Measurements from ENCODE around the gene LRBA. TPM values are rescaled to one million over a fixed set of nuclear protein-coding genes. Genes with fewer than 3 reads are reported as not detected.
"Not testable (repeated sequence)": the region's sequence is repeated elsewhere in the genome, so short reads cannot be mapped to it uniquely, and the experiment has no call there.

Gene LRBA
- total RNA-seq, 1 experiment from 2014 or later: 11.2 TPM

- DNase-seq (ENCODE audit: low read depth): peak; percentile 81
Measured at GRCh38 chr4:151015459-151016347, 619 bp upstream of the LRBA start.

DNA sequence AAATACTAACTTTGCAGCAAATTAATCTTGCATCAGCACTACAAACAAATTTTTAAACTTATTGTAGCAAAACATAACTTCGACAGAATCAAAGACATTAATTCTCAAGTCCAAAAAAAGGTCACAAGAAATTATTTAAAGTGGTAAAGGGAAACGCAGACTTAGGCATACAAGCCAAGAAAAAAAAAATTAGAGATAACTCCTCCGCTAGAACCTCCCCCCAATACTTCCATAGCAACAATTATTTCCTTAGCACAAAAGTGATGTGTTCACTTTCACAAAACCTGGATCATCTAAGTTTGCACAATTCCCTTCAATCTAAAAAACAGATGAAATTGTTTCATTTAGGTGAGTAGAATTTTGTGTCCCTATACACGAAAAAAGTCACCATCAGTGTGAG is 1.1 kb downstream of the LRBA start:
- DNase-seq (ENCODE audit: low read depth): no peak

DNA sequence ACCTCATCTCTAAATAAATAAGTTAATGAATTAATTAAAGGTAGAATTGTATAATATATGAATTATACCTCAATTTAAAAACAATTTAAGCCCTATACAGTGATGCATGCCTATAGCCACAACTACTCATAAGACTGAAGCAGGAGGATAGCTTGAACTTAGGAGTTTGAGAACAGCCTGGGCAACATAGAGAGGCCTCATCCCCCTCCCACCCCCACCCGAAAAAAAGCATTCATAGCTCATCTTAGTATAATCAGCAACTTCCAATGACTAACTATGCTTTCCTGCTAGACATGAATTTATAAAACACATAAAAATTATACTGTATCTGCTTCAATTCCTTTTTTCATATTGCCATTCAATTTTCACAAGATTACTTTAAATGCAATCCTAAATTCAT is 1.6 kb downstream of the LRBA start:
- DNase-seq (ENCODE audit: low read depth): no peak

DNA sequence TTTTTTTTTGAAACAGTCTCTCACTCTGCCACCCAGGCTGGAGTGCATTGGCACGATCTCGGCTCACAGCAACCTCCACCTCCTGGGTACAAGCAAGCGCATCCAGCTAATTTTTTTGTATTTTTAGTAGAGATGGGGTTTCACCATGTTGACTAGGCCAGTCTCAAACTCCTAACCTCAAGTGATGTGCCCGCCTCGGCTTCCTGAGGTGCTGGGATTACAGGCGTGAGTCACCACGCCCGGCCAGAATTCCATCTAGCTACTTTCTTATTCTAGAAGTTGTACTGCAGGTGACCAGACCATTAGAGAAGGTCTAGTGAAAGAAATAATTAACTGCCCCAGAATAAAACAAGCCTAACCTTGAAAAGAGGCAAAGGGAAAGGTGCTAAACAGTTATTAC is 2.3 kb downstream of the LRBA start:
- peak; percentile 47 for DNase-seq (ENCODE audit: low read depth)

- DNase-seq (ENCODE audit: low read depth): no peak
Measured at GRCh38 chr4:151012376-151012775, 2.7 kb downstream of the LRBA start.

- DNase-seq (ENCODE audit: low read depth): peak; percentile 28
Measured at GRCh38 chr4:151004222-151004621, 10.9 kb downstream of the LRBA start.

DNA sequence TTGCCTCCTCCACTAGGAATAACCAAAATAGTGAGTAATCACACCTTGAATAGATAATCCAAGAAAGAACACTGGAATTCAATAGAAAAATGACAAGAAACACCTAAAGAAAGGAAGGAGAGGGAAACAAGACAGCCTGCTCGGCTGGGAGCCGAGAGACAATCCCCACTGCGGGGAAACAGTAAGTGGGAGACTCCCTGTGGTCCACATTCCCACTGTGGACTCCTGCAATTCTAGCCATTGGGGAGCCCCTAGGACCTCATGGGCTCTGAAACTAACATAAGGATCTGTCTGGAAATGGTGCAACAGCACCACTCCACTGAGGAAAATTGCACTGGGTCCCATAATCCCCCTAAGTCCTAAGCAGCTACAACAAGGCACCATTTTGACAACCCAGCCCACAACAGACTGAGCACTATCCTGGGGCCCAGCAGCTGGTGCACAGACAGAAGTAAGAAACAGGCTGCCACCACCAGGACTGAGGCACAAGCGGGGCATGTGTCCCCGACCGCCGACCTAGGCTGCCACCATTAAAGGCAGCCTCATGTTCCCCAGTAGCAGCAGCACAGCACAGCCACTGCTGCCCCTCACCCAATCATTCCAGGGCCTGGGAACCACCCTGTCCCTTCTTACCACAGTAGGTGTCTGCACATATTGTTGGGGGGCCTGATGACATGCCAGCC is 14.2 kb downstream of the LRBA start:
- DNase-seq (ENCODE audit: low read depth): no peak

- no peak for DNase-seq (ENCODE audit: low read depth)
Measured at GRCh38 chr4:150999086-150999485, 16.0 kb downstream of the LRBA start.

- DNase-seq (ENCODE audit: low read depth): no peak
Measured at GRCh38 chr4:150997141-150997540, 17.9 kb downstream of the LRBA start.

DNA sequence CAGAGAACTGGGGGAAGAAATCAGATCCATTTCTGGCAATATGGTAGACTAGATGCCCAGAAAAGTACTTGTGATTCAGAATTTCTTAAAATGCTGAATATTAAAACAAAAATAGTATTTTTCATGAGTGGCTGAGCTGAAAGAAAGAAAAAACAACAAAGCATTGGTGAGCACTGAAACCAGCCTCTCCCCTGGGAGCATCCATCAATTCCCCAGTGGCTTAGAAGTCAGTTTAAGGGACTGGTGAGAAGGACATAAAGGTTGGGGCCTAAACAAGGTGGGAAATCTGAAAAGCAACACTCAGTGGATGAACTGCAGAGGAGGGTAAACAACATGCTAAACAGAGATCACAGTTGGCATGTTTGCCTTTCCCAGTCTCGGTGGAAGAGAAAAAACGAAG is 20.4 kb downstream of the LRBA start:
- DNase-seq (ENCODE audit: low read depth): no peak

DNA sequence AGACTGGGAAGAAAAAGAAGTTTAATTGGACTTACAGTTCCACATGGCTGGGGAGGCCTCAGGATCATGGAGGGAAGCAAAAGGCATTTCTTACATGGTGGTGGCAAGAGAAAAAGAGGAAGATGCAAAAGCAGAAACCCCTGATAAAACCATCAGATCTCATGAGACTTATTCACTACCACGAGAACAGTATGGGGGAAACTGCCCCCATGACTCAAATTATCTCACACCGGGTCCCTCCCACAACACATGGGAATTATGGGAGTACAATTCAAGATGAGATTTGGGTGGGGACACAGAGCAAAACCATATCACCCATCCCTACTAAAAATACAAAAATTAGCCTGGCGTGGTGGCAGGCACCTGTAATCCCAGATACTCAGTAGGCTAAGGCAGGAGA is 21.5 kb downstream of the LRBA start:
- not testable (repeated sequence) for DNase-seq (ENCODE audit: low read depth)

- DNase-seq (ENCODE audit: low read depth): no peak
Measured at GRCh38 chr4:150990993-150991392, 24.1 kb downstream of the LRBA start.

DNA sequence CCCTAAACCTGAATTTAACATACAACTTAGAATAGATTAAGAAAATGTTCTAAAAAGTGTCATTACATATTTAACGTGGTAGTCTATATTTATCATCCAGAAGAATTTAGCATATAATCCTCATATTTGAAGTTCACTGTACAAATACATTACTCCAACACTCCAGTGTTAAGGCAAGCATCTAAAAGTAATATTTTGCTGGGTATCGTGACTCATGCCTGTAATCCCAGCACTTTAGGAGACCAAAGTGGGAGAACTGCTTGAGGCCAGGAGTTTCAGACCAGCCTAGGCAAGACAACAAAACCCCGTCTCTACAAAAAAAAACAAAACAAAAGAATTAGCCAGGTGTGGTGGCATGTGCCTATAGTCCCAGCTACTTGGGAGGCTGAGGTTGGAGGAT is 24.8 kb downstream of the LRBA start:
- no peak for DNase-seq (ENCODE audit: low read depth)

DNA sequence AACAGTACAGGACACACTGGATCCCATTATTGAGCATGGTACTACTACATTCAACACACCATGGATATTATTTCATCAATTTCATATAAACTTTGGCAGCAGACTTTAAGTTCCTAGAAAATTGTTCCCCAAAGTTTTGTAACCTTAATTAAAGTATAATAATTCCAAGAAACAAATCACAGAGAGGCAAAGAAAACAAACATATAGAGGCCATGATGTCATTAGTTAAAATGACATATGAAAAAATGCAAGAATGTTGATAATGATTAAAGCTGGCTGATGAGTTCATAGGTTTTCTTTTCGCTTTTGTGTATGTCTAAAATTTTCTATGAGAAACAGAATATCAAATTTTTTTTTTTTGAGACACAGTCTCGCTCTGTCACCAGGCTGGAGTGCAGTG is 26.8 kb downstream of the LRBA start:
- no peak for DNase-seq (ENCODE audit: low read depth)

GRCh38 chr4:150987204-150987603 is 27.9 kb downstream of the LRBA start:
- DNase-seq (ENCODE audit: low read depth): no peak

DNA sequence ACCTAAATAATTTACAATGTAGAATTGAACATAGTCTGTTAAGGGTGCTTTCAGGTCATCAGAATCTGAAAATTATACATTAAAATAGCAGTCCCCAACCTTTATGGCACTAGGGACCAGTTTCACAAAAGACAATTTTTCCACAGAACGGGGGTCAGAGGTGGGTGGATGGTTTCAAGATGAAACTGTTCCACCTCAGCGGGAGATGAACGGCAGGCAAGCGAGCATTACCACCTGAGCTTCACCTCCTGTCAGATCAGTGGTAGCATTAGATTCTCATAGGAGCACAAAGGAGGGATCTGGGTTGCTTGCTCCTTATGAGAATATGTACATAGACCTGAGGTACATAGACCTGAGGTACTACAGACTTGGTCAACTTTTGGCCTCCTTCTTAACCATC is 29.0 kb downstream of the LRBA start:
- no peak for DNase-seq (ENCODE audit: low read depth)

DNA sequence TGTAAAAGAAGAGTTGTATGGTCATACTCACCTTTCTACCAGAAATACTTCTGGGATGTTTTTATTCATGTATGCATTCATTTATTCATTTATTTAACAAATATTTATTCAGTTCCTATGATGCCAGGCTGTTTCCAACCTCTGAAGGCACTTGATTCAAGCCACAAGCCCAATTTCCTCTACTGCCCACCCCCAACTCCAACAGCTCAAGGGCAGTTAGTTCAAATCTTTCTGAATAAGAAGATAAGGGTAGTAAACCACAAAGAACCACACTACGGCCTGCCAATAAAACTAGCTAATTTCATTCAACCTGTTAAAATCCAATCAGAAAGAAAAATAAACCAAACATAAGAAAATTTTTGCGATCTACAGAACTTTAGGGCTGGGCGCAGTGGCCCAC is 31.2 kb downstream of the LRBA start:
- no peak for DNase-seq (ENCODE audit: low read depth)

DNA sequence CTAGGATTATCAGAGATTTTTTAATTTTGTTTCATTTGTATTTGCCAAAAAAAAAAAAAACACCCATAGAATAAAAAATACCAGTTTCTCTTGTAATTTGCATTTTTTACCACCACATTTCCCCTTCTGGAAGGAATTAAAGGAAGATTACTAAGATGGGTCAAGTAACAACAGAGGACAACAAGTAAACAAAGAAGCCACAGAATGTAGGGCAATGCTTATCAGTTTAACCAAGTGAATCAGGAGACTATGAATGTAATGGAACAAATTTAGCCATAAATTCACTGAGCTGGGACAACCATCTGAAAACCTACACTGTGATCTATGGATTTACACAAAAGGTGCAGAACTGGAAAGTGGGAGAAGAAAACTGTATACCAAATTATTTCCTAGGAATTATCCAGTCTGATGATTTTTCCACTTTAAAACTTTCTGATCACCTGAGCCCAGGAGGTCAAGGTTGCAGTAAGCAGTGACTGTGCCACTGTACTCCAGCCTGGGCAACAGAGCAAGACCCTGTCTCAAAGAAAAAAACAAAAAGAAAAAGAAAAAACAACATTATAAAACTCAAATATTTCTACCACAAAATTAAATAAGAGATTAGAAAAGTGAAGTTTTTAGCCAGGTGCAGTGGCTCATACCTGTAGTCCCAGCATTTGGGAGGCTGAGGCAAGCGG is 32.4 kb downstream of the LRBA start:
- DNase-seq (ENCODE audit: low read depth): no peak

DNA sequence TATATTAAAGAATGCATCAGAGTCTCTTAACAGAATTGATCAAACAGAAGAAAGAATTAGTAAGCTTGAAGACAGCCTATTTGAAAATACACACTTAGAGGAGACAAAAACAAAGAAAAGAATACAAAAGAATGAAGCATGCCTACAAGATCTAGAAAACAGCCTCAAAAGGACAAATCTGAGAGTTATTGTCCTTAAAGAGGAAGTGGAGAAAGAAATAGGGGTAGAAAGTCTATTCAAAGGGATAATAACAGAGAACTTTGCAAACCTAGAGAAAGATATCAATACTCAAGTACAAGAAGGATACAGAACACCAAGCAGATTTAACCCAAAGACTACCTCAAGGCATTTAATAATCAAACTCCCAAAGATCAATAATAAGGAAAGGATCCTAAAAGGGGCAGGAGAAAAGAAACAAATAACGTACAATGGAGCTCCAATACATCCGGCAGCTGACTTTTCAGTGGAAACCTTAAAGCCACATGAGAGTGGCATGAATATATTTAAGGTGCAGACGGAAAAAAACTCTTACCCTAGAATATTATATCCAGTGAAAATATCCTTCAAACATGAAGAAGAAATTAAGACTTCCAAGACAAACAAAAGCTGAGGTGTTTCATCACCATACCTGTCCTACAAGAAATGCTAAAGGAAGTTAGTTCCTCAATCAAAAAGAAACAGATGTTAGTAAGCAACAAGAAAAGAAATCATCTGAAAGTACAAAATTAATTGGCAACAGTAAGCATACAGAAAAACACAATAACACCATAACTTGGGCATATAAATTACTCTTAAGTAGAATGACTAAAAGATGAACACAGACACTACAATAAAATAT is 36.1 kb downstream of the LRBA start:
- DNase-seq (ENCODE audit: low read depth): no peak

DNA sequence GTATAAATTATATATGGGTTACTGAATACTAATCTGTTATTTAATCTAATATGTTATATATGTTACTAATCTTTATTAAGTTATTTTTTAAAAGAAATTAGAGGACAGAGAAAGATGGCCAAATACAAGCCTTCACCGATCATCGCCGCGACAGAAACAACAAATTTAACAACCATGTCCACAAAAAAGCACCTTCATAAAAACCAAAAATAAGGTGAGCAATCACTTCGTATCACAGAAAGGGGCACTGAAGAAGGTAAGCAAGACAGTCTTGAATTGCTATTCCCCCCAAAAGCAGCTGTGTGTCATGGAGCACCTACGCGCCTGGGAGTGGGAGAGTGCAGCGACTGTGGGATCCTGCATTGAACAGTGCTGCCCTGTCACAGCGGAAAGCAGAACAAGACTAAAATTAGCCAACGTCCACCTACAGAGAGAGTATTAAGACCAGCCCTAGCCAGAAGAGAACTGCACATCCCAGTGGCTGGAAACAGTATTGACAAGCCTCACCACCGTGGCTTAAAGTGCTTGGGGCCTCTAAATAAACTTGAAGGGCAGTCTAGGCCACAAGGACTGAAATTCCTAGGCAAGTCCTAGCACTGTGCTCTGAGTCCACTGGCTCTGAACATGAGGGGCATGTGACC is 38.5 kb downstream of the LRBA start:
- no peak for DNase-seq (ENCODE audit: low read depth)

DNA sequence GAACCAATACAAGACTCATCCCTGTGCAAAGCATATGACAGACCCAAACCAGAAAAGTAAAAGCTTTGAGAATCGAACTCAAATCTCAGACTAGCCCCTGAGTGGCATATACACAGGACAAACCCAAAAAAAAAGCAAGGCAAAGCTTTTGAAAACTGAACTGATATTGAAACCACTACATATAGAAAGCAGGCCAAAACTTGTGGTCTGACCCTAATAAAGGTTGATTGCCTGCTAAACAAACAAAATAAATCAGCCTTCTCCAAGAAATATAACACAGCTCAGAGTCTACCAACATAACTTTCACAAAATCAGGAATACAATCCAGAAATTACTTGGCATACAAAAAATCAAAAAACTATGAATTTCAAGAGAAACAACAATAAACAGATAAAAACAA is 40.3 kb downstream of the LRBA start:
- DNase-seq (ENCODE audit: low read depth): no peak

All from Daoy (cell line).